Measurements from ENCODE around the gene CACNA1D. TPM values are rescaled to one million over a fixed set of nuclear protein-coding genes. Genes with fewer than 3 reads are reported as not detected.

CACNA1D gene
- total RNA-seq, 1 experiment from 2014 or later, result 1.1 TPM

DNA sequence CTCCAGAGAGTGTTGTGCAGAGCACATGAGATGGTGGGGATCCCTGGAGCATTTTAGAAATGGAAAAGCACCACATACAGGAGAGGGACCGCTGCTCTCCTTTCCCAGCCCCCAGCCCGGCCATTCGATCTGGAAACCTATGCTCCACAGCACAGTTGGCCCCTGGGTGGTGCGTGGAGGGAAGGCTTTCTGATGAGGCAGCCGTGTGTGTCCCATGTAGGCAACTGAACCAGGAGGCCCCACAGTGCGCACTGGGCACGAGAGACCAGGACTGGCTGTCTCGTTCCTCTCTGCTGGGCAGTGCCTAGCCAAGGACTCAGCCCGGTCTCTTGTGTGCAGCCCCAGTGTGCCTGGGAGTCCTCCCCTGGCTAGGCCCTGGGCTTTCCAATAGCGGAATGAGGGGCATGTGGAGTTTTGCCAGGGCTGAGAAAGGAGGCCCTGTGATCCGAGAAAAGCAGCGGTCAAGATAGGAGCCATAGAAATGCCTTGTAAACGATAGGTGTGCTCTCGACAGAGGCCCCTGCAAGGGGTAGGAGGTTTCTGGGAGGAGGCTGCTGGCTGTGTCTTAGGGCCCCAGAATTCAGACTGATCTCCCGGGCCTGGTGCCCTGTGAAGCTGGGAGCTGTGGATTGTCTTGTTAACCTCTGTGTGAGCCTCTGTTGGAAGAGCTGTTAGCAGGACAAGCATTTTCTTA, 312.9 kb downstream of the CACNA1D start:
- Histone ChIP-seq H2AFZ (ENCODE audit: low read depth, low read length, poor library complexity, severe bottlenecking) (no peak overlapping the region), H3K27ac (ENCODE audit: low read depth, low read length) (no peak overlapping the region), H3K4me1 (ENCODE audit: control insufficient read depth in 1 of 2, insufficient read depth in 2 of 2, low read length in 2 of 2) (peaks cover 12 to 26% of the 10 kb centered on the region in 2 experiments), H3K9me3 (ENCODE audit: control insufficient read depth in 1 of 2, insufficient read depth in 1 of 2, low read depth in 1 of 2, low read length in 2 of 2) (no peaks in the 10 kb centered on the region), H3K9me2 (ENCODE audit: insufficient read depth) (no peaks in the 10 kb centered on the region), H3K4me3 (replicated peaks in 1 of 2; ENCODE audit: low read depth in 1 of 2, low read length in 2 of 2) (no peak overlapping the region), H3K36me3 (ENCODE audit: control insufficient read depth in 1 of 2, insufficient read depth in 2 of 2, low read length in 2 of 2) (no peaks in the 10 kb centered on the region), H3K79me2 (ENCODE audit: insufficient read depth, low read length) (no peaks in the 10 kb centered on the region), H3K27me3 (ENCODE audit: insufficient read depth, low read length) (no peaks in the 10 kb centered on the region), H3K9ac (ENCODE audit: low read length) (no peak overlapping the region), H4K20me1 (ENCODE audit: insufficient read depth) (no peaks in the 10 kb centered on the region), H3K4me2 (ENCODE audit: low read length) (no peak overlapping the region)
- no peak for DNase-seq (ENCODE audit: low read depth, low spot score)
- TF ChIP-seq, protein P1, sequence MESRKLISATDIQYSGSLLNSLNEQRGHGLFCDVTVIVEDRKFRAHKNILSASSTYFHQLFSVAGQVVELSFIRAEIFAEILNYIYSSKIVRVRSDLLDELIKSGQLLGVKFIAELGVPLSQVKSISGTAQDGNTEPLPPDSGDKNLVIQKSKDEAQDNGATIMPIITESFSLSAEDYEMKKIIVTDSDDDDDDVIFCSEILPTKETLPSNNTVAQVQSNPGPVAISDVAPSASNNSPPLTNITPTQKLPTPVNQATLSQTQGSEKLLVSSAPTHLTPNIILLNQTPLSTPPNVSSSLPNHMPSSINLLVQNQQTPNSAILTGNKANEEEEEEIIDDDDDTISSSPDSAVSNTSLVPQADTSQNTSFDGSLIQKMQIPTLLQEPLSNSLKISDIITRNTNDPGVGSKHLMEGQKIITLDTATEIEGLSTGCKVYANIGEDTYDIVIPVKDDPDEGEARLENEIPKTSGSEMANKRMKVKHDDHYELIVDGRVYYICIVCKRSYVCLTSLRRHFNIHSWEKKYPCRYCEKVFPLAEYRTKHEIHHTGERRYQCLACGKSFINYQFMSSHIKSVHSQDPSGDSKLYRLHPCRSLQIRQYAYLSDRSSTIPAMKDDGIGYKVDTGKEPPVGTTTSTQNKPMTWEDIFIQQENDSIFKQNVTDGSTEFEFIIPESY (IDR thresholded peaks at IDR 0.05; ENCODE audit: extremely low read depth, insufficient replicate concordance, low read length), result no peak
- no peak for TF ChIP-seq CBX3 (IDR thresholded peaks at IDR 0.05; ENCODE audit: low read depth)
- TF ChIP-seq TCF7L2 (IDR thresholded peaks at IDR 0.05; ENCODE audit: borderline replicate concordance, extremely low read depth, insufficient read depth, insufficient read length), result no peak
- TF ChIP-seq, protein P2, sequence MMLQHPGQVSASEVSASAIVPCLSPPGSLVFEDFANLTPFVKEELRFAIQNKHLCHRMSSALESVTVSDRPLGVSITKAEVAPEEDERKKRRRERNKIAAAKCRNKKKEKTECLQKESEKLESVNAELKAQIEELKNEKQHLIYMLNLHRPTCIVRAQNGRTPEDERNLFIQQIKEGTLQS (IDR thresholded peaks at IDR 0.05), result no peak
- no peak for TF ChIP-seq SP1 (IDR thresholded peaks at IDR 0.05; ENCODE audit: low read depth)
- TF ChIP-seq YY1 (IDR thresholded peaks at IDR 0.05; ENCODE audit: extremely low read depth, insufficient replicate concordance, low read depth, low read length), result no peak
- no peak for TF ChIP-seq CEBPB (IDR thresholded peaks at IDR 0.05; ENCODE audit: low read depth)
- no peak for ATAC-seq
- BruUV-seq (replicated peaks), result no TSS peak
- intact Hi-C loops (cut with micrococcal nuclease), result no loop called here
- ChIA-PET POLR2A (no interaction called here), RAD21 (ENCODE audit: low non-redundant PET in 1 of 2, low total read pairs in 2 of 2, uncharacterized antibody in 2 of 2, unreplicated experiment in 2 of 2) (no interaction called here), CTCF (no interaction called here)

Measured in HCT116 (cell line).